ENCODE data around the gene CCL18.
"Not testable (repeated sequence)": the region's sequence is repeated elsewhere in the genome, so short reads cannot be mapped to it uniquely, and the experiment has no call there.

The CCL18 gene

GRCh38 chr17:36063786-36064541 is at the start of gene CCL18:
CCL18 (plus strand) TSS chr17:36064272; CDS start chr17:36064343, 71 bp downstream.
- DNase-seq, result no peak

- no peak for DNase-seq
Measured at GRCh38 chr17:36014946-36015345, 49.1 kb upstream of the CCL18 start.

- DNase-seq, result not testable (repeated sequence)
Measured at GRCh38 chr17:36015895-36016294, 48.2 kb upstream of the CCL18 start.

GRCh38 chr17:36016555-36016954 is 47.5 kb upstream of the CCL18 start:
- DNase-seq, result no peak

- DNase-seq, result no peak
Measured at GRCh38 chr17:36017799-36018198, 46.3 kb upstream of the CCL18 start, which contains the start of gene CCL23. CCL23 (minus strand) TSS chr17:36017972; CDS start chr17:36017897, 75 bp downstream.

- DNase-seq, result no peak
Measured at GRCh38 chr17:36019423-36019822, 44.6 kb upstream of the CCL18 start.

GRCh38 chr17:36024106-36024869 is 39.8 kb upstream of the CCL18 start:
- DNase-seq, result no peak

- DNase-seq, result no peak
Measured at GRCh38 chr17:36027761-36028160, 36.3 kb upstream of the CCL18 start.

GRCh38 chr17:36030956-36031355 is 33.1 kb upstream of the CCL18 start:
- DNase-seq, result no peak

- no peak for DNase-seq
Measured at GRCh38 chr17:36034127-36034526, 29.9 kb upstream of the CCL18 start.

GRCh38 chr17:36036235-36036634 is 27.8 kb upstream of the CCL18 start:
- no peak for DNase-seq

- no peak for DNase-seq
Measured at GRCh38 chr17:36048066-36048465, 16.0 kb upstream of the CCL18 start.

- no peak for DNase-seq
Measured at GRCh38 chr17:36049643-36050042, 14.4 kb upstream of the CCL18 start.

GRCh38 chr17:36055171-36055570 is 8.9 kb upstream of the CCL18 start:
- DNase-seq, result no peak

GRCh38 chr17:36055921-36056520 is 8.1 kb upstream of the CCL18 start:
- DNase-seq, result no peak

GRCh38 chr17:36057911-36058310 is 6.2 kb upstream of the CCL18 start:
- no peak for DNase-seq

- DNase-seq, result no peak
Measured at GRCh38 chr17:36059406-36059805, 4.7 kb upstream of the CCL18 start.

GRCh38 chr17:36060816-36061215 is 3.3 kb upstream of the CCL18 start:
- DNase-seq, result no peak

GRCh38 chr17:36066365-36066985 is 2.4 kb downstream of the CCL18 start:
- no peak for DNase-seq

- no peak for DNase-seq
Measured at GRCh38 chr17:36068524-36068923, 4.5 kb downstream of the CCL18 start.

- no peak for DNase-seq
Measured at GRCh38 chr17:36069136-36069535, 5.1 kb downstream of the CCL18 start.

- DNase-seq, result no peak
Measured at GRCh38 chr17:36070427-36070826, 6.4 kb downstream of the CCL18 start.

GRCh38 chr17:36071751-36072150 is 7.7 kb downstream of the CCL18 start:
- DNase-seq, result no peak

Measured in DMS79 (cell line).